Measurements from ENCODE around the gene E2F6.

The E2F6 gene

GRCh38 chr2:11454824-11455223 lies 11.1 kb downstream of the E2F6 start:
- no peak for DNase-seq

- no peak for DNase-seq
These were observed 15.2 kb downstream of the E2F6 start for GRCh38 chr2:11450791-11451190.

GRCh38 chr2:11446733-11447248 lies 19.2 kb downstream of the E2F6 start:
- DNase-seq: no peak

- DNase-seq: no peak
These were observed 21.2 kb downstream of the E2F6 start for GRCh38 chr2:11444737-11445136.

- no peak for DNase-seq
These were observed 27.3 kb downstream of the E2F6 start for GRCh38 chr2:11438555-11439080.

- DNase-seq: peak; percentile 10
These were observed 28.4 kb downstream of the E2F6 start for GRCh38 chr2:11437602-11438001.

GRCh38 chr2:11435036-11435435 lies 30.9 kb downstream of the E2F6 start:
- DNase-seq: no peak

GRCh38 chr2:11434443-11434842 lies 31.5 kb downstream of the E2F6 start:
- no peak for DNase-seq

GRCh38 chr2:11433822-11434221 lies 32.1 kb downstream of the E2F6 start:
- no peak for DNase-seq

GRCh38 chr2:11430729-11431128 lies 35.2 kb downstream of the E2F6 start:
- DNase-seq: no peak

GRCh38 chr2:11427224-11427623 lies 38.7 kb downstream of the E2F6 start:
- DNase-seq: no peak

- no peak for DNase-seq
These were observed 43.0 kb downstream of the E2F6 start for GRCh38 chr2:11422901-11423435.

- DNase-seq: no peak
These were observed 43.5 kb downstream of the E2F6 start for GRCh38 chr2:11422491-11422865.

- DNase-seq: no peak
These were observed 44.0 kb downstream of the E2F6 start for GRCh38 chr2:11421863-11422490.

- DNase-seq: no peak
These were observed 45.3 kb downstream of the E2F6 start for GRCh38 chr2:11420671-11421070.

- DNase-seq: no peak
These were observed 45.8 kb downstream of the E2F6 start for GRCh38 chr2:11420190-11420589.

GRCh38 chr2:11419781-11420180 lies 46.2 kb downstream of the E2F6 start:
- DNase-seq: no peak

GRCh38 chr2:11417946-11418585 lies 47.9 kb downstream of the E2F6 start:
- DNase-seq: no peak

GRCh38 chr2:11416931-11417330 lies 49.0 kb downstream of the E2F6 start:
- DNase-seq: no peak

GRCh38 chr2:11416186-11416585 lies 49.8 kb downstream of the E2F6 start:
- no peak for DNase-seq

GRCh38 chr2:11414372-11415124 lies 51.4 kb downstream of the E2F6 start:
- no peak for DNase-seq

- DNase-seq: no peak
These were observed 53.5 kb downstream of the E2F6 start for GRCh38 chr2:11412449-11412810.

- DNase-seq: no peak
These were observed 54.1 kb downstream of the E2F6 start for GRCh38 chr2:11411768-11412448.

Data from NCI-H446 treated with DMSO at 0.1 percent for 48 hours (cell line).